IMR-90 (cell line): ENCODE results near the gene FFAR2. TPM values are rescaled to one million over a fixed set of nuclear protein-coding genes. Genes with fewer than 3 reads are reported as not detected.

Source experiments
- ATAC-seq: fragments of 200-7000 bp; cut with Tn5 transposase; 2 replicates; pipeline ENCODE4 v1.9.1; 2020; ENCODE audit warnings: low read depth, mild to moderate bottlenecking, moderate library complexity
- BruUV-seq: library from RNA; stranded (reverse); fragments of 400-500 nt; replicated peaks from 2 replicates; lab custom pipeline; 2021; lab: Mats Ljungman, UMichigan
- CTCF ChIA-PET: fragments of 300-600 bp; formaldehyde crosslinking; extraction: SDS; loops from one replicate; lab custom pipeline; 2021; ENCODE audit warnings: antibody characterized with exemption; lab: Yijun Ruan, JAX
- POLR2A ChIA-PET: fragments of 300-600 bp; sonication (Branson Sonifier 250); formaldehyde crosslinking; loops from one replicate; lab custom pipeline; 2022; ENCODE audit warnings: antibody characterized with exemption; ENCODE audit not compliant: unreplicated experiment; lab: Charles Lee
- DNase-seq: peaks from one replicate; pipeline ENCODE4 v3.0.0; 2013
- H2AFZ ChIP-seq: replicated peaks from 2 replicates; pipeline ENCODE3; 2013; ENCODE audit warnings: low read length, mild to moderate bottlenecking; ENCODE audit not compliant: poor library complexity
- H2AK5ac ChIP-seq: 2 replicates; pipeline ENCODE4 v1.6.1; 2013; ENCODE audit warnings: low read depth, low read length, inconsistent platforms
- H2AK9ac ChIP-seq: replicated peaks from 2 replicates; pipeline ENCODE3; 2013; ENCODE audit warnings: mild to moderate bottlenecking, low read depth, low read length, moderate library complexity; ENCODE audit not compliant: poor library complexity
- H2BK120ac ChIP-seq: 2 replicates; pipeline ENCODE4 v1.6.1; 2013; ENCODE audit warnings: low read depth, low read length, inconsistent platforms
- H2BK15ac ChIP-seq: 3 replicates; pipeline ENCODE4 v1.6.1; 2013; ENCODE audit warnings: low read depth, low read length, inconsistent platforms
- H2BK20ac ChIP-seq: 2 replicates; pipeline ENCODE4 v1.6.1; 2013; ENCODE audit warnings: low read depth, mild to moderate bottlenecking, inconsistent platforms, low read length, moderate library complexity
- H2BK5ac ChIP-seq: 2 replicates; pipeline ENCODE4 v1.6.1; 2013; ENCODE audit warnings: mild to moderate bottlenecking, low read depth, low read length, inconsistent platforms; ENCODE audit not compliant: poor library complexity, severe bottlenecking
- H3K14ac ChIP-seq: replicated peaks from 2 replicates; pipeline ENCODE4 v1.6.1; 2013; ENCODE audit warnings: low read depth, low read length, inconsistent platforms
- H3K18ac ChIP-seq: 2 replicates; pipeline ENCODE4 v1.6.1; 2013; ENCODE audit warnings: low read depth, low read length, control low read depth
- H3K23ac ChIP-seq: 2 replicates; pipeline ENCODE4 v1.6.1; 2013; ENCODE audit warnings: low read depth, low read length, inconsistent platforms
- H3K27ac ChIP-seq: 2 replicates; pipeline ENCODE4 v1.5.1; 2013; ENCODE audit warnings: mild to moderate bottlenecking, control low read depth, low read length; ENCODE audit not compliant: insufficient read depth
- H3K27me3 ChIP-seq: 2 replicates; pipeline ENCODE4 v1.6.1; 2013; ENCODE audit warnings: low read length; ENCODE audit not compliant: control insufficient read depth, insufficient read depth
- H3K36me3 ChIP-seq: 2 replicates; pipeline ENCODE4 v1.6.1; 2013; ENCODE audit warnings: low read length, mixed read lengths; ENCODE audit not compliant: control insufficient read depth, insufficient read depth
- H3K4ac ChIP-seq: 2 replicates; pipeline ENCODE4 v1.6.1; 2013; ENCODE audit warnings: low read depth, low read length, inconsistent platforms
- H3K4me1 ChIP-seq: 2 replicates; pipeline ENCODE4 v1.6.1; 2013; ENCODE audit warnings: low read length, mixed read lengths; ENCODE audit not compliant: control insufficient read depth, insufficient read depth
- H3K4me2 ChIP-seq: 2 replicates; pipeline ENCODE4 v1.6.1; 2013; ENCODE audit warnings: low read depth, mild to moderate bottlenecking, control low read depth, low read length, moderate library complexity
- H3K4me3 ChIP-seq: 2 replicates; pipeline ENCODE4 v1.5.1; 2013; ENCODE audit warnings: low read depth, mild to moderate bottlenecking, control low read depth, low read length, moderate library complexity; ENCODE audit not compliant: insufficient read depth
- H3K56ac ChIP-seq: 2 replicates; pipeline ENCODE4 v1.6.1; 2013; ENCODE audit warnings: low read length, inconsistent platforms; ENCODE audit not compliant: insufficient read depth; ENCODE audit errors: extremely low read depth
- H3K79me1 ChIP-seq, 2 experiments: 2 replicates each; pipeline ENCODE4 v1.6.1; 2013; ENCODE audit warnings: low read length in 2 of 2, inconsistent platforms in 1 of 2, low read depth in 1 of 2
- H3K9ac ChIP-seq: 2 replicates; pipeline ENCODE4 v1.6.1; 2013; ENCODE audit warnings: low read depth, low read length, control low read depth
- H3K9me1 ChIP-seq: 2 replicates; pipeline ENCODE4 v1.6.1; 2013; ENCODE audit warnings: low read length, inconsistent platforms; ENCODE audit not compliant: insufficient read depth
- H3K9me3 ChIP-seq: 2 replicates; pipeline ENCODE4 v1.6.1; 2013; ENCODE audit warnings: low read length; ENCODE audit not compliant: control insufficient read depth, insufficient read depth
- H4K20me1 ChIP-seq: 2 replicates; pipeline ENCODE4 v1.6.1; 2013; ENCODE audit warnings: low read length, inconsistent platforms; ENCODE audit not compliant: insufficient read depth
- H4K5ac ChIP-seq: 2 replicates; pipeline ENCODE4 v1.6.1; 2013; ENCODE audit warnings: mild to moderate bottlenecking, low read depth, low read length, control low read depth
- H4K8ac ChIP-seq, 2 experiments: 2 replicates each; pipeline ENCODE4 v1.6.1; 2013; ENCODE audit warnings: low read depth in 2 of 2, low read length in 2 of 2, control low read depth in 1 of 2, inconsistent platforms in 1 of 2
- H4K91ac ChIP-seq: 2 replicates; pipeline ENCODE4 v1.6.1; 2013; ENCODE audit warnings: low read depth, low read length, inconsistent platforms; ENCODE audit not compliant: insufficient read depth
- FOS ChIP-seq: fragments of 150-350 bp; IDR thresholded peaks from 2 replicates; pipeline ENCODE4 v1.6.1; 2016; ENCODE audit warnings: low read depth, low read length
- MAZ ChIP-seq: IDR thresholded peaks from 2 replicates; pipeline ENCODE4 v1.6.1; 2012; ENCODE audit warnings: low read depth, mild to moderate bottlenecking, low read length, improper control_type of control experiment, moderate library complexity, borderline replicate concordance
- WGBS, 2 experiments: methylation state at CpG; one replicate each; pipeline versions ENCODE4 v1.1.5 to v1.1.7; 2013; ENCODE audit warnings: missing lambda C conversion rate in 2 of 2; ENCODE audit not compliant: insufficient read length in 1 of 2; ENCODE audit errors: extremely low coverage in 2 of 2; 5-methylcytosine and 5-hydroxymethylcytosine counted together
- dilution Hi-C: fragments of 300-500 bp; cut with HindIII; formaldehyde crosslinking; loops from one replicate; pipeline ENCODE4 v1.14.3; 2018; ENCODE audit warnings: low sequenced_read_pairs; ENCODE audit not compliant: unreplicated experiment
- in situ Hi-C: fragments of 300-500 bp; cut with MboI; formaldehyde crosslinking; loops from 3 replicates; pipeline ENCODE4 v1.14.3; 2019; ENCODE audit warnings: low sequenced_read_pairs, inconsistent platforms, mixed read lengths
- intact Hi-C: fragments of 100-400 bp; cut with micrococcal nuclease; formaldehyde crosslinking; loops from 2 replicates; pipeline ENCODE4 v1.10.0; 2022
- polyA plus RNA-seq, 3 experiments: library from polyadenylated mRNA; depleted of rRNA; stranded (reverse); fragments of >200 nt; gene quantifications; 2 replicates each; pipeline ENCODE4 v1.2.3, GENCODE V29; 2012; ENCODE audit warnings: low replicate concordance in 1 of 3
- total RNA-seq: library from RNA; depleted of rRNA; stranded (reverse); fragments of >200 nt; gene quantifications from 2 replicates; pipeline ENCODE4 v1.2.3, GENCODE V29; 2012

The FFAR2 gene
- total and polyA plus RNA-seq, 2 of the 4 experiments (the other 2 are of a cell fraction): not detected

GRCh38 chr19:35476149-35476548 lies 28.1 kb downstream of the FFAR2 start:
- intact Hi-C loops: no loop called here
- Histone ChIP-seq H3K4me2 (no peak overlapping the region), H3K4me3 (no peak overlapping the region), H4K5ac (no peak overlapping the region), H3K36me3 (no peaks in the 10 kb centered on the region), H3K23ac (no peak overlapping the region), H3K18ac (no peak overlapping the region), H2BK20ac (no peak overlapping the region), H2AFZ (no peak overlapping the region), H3K79me1 (no peaks in the 10 kb centered on the region), H3K9ac (no peak overlapping the region), H3K4me1 (no peaks in the 10 kb centered on the region), H3K4ac (no peak overlapping the region), H3K14ac (no peak overlapping the region), H3K56ac (no peak overlapping the region), H3K9me3 (no peaks in the 10 kb centered on the region), H2AK5ac (no peak overlapping the region), H3K27ac (no peak overlapping the region), H3K27me3 (no peaks in the 10 kb centered on the region; the same call in none of the 2 replicates), H4K8ac (no peak overlapping the region), H2BK5ac (no peak overlapping the region), H3K9me1 (no peaks in the 10 kb centered on the region), H2BK15ac (no peak overlapping the region), H4K91ac (no peak overlapping the region), H4K20me1 (no peaks in the 10 kb centered on the region), H2AK9ac (no peak overlapping the region), H2BK120ac (no peak overlapping the region)
- no peak for ATAC-seq
- TF ChIP-seq MAZ (no peak), FOS (no peak)
- in situ Hi-C loops: no loop called here
- DNase-seq: no peak
- no TSS peak for BruUV-seq
- dilution Hi-C loops: no loop called here
- POLR2A ChIA-PET: no interaction called here
- CTCF ChIA-PET: no interaction called here
- WGBS, 2 experiments: 42% methylated on average over 3 of the region's 4 CpGs; no CpG with 5 or more reads in 1 of the 2 experiments
